ENCODE data around the gene NEMP2. TPM values are rescaled to one million over a fixed set of nuclear protein-coding genes. Genes with fewer than 3 reads are reported as not detected.

Gene NEMP2
- total and polyA plus RNA-seq, 2 of the 4 experiments (the other 2 are of a cell fraction): 1.1 to 1.3 TPM

- H2BK5ac ChIP-seq (ENCODE audit: low read depth, low read length, poor library complexity, severe bottlenecking): no peak overlapping the region
- dilution Hi-C loops (cut with HindIII; ENCODE audit: low sequenced_read_pairs, unreplicated experiment): no loop called here
- no CpG with 5 or more reads among the region's 1 CpG for WGBS, 2 experiments (ENCODE audit: extremely low coverage in 2 of 2, insufficient read length in 1 of 2)
- in situ Hi-C loops (cut with MboI; ENCODE audit: low sequenced_read_pairs): no loop called here
- no peak overlapping the region for H3K4me3 ChIP-seq (ENCODE audit: insufficient read depth, low read depth, low read length)
- H3K27ac ChIP-seq (ENCODE audit: insufficient read depth, low read length): no peak overlapping the region
- no peak overlapping the region for H4K91ac ChIP-seq (ENCODE audit: insufficient read depth, low read depth, low read length)
- H3K14ac ChIP-seq (replicated peaks; ENCODE audit: low read depth, low read length): no peak overlapping the region
- TF ChIP-seq CEBPB (IDR thresholded peaks at IDR 0.05; ENCODE audit: low read depth, low read length) (no peak), MAFK (IDR thresholded peaks at IDR 0.05; ENCODE audit: low read depth, low read length) (no peak), BHLHE40 (IDR thresholded peaks at IDR 0.05; ENCODE audit: low read depth, low read length) (no peak), RFX5 (IDR thresholded peaks at IDR 0.05; ENCODE audit: low read depth, low read length) (no peak), NFE2L2 (IDR thresholded peaks at IDR 0.05; ENCODE audit: low read depth, low read length) (no peak), MAZ (IDR thresholded peaks at IDR 0.05; ENCODE audit: borderline replicate concordance, low read depth, low read length) (no peak), CTCF (conservative IDR thresholded peaks at IDR 0.05; ENCODE audit: low read depth, low read length) (no peak), MXI1 (IDR thresholded peaks at IDR 0.05; ENCODE audit: borderline replicate concordance, low read depth, low read length) (no peak), POLR2A (IDR thresholded peaks at IDR 0.05; ENCODE audit: low read depth, low read length) (no peak)
- TF ChIP-seq, protein P1, sequence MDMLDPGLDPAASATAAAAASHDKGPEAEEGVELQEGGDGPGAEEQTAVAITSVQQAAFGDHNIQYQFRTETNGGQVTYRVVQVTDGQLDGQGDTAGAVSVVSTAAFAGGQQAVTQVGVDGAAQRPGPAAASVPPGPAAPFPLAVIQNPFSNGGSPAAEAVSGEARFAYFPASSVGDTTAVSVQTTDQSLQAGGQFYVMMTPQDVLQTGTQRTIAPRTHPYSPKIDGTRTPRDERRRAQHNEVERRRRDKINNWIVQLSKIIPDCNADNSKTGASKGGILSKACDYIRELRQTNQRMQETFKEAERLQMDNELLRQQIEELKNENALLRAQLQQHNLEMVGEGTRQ (IDR thresholded peaks at IDR 0.05; ENCODE audit: low read depth, low read length): no peak
- TF ChIP-seq, protein P2, sequence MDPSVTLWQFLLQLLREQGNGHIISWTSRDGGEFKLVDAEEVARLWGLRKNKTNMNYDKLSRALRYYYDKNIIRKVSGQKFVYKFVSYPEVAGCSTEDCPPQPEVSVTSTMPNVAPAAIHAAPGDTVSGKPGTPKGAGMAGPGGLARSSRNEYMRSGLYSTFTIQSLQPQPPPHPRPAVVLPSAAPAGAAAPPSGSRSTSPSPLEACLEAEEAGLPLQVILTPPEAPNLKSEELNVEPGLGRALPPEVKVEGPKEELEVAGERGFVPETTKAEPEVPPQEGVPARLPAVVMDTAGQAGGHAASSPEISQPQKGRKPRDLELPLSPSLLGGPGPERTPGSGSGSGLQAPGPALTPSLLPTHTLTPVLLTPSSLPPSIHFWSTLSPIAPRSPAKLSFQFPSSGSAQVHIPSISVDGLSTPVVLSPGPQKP (IDR thresholded peaks at IDR 0.05; ENCODE audit: borderline replicate concordance, low read depth, low read length): no peak
- H3K9me3 ChIP-seq (ENCODE audit: control insufficient read depth, insufficient read depth, low read length): no peaks in the 10 kb centered on the region
- H3K18ac ChIP-seq (ENCODE audit: low read depth, low read length): no peak overlapping the region
- no peak overlapping the region for H2BK15ac ChIP-seq (ENCODE audit: low read depth, low read length)
- no peaks in the 10 kb centered on the region for H3K27me3 ChIP-seq (ENCODE audit: control insufficient read depth, insufficient read depth, low read length)
- no peak overlapping the region for H2AFZ ChIP-seq (replicated peaks; ENCODE audit: low read length, poor library complexity)
- H3K4me2 ChIP-seq (ENCODE audit: low read depth, low read length): no peak overlapping the region
- POLR2A ChIA-PET (ENCODE audit: unreplicated experiment): interaction anchor here (0.5 kb wide), 1 partner anchor 253 kb away, joined by 3 read pairs; no protein-coding TSS in a partner anchor
- H4K8ac ChIP-seq (ENCODE audit: low read depth in 2 of 2, low read length in 2 of 2): no peak overlapping the region
- intact Hi-C loops (cut with micrococcal nuclease): no loop called here
- H2AK5ac ChIP-seq (ENCODE audit: low read depth, low read length): no peak overlapping the region
- H3K9ac ChIP-seq (ENCODE audit: low read depth, low read length): no peak overlapping the region
- H3K56ac ChIP-seq (ENCODE audit: extremely low read depth, insufficient read depth, low read length): no peak overlapping the region
- no peak for DNase-seq
- H3K4me1 ChIP-seq (ENCODE audit: control insufficient read depth, insufficient read depth, low read length): no peaks in the 10 kb centered on the region
- no peak overlapping the region for H4K5ac ChIP-seq (ENCODE audit: low read depth, low read length)
- no peak overlapping the region for H3K4ac ChIP-seq (ENCODE audit: low read depth, low read length)
- no peak overlapping the region for H3K23ac ChIP-seq (ENCODE audit: low read depth, low read length)
- CTCF ChIA-PET: no interaction called here
- no peak overlapping the region for H2BK20ac ChIP-seq (ENCODE audit: low read depth, low read length)
- H2BK120ac ChIP-seq (ENCODE audit: low read depth, low read length): no peak overlapping the region
- no peaks in the 10 kb centered on the region for H3K79me1 ChIP-seq (ENCODE audit: low read depth in 1 of 2, low read length in 2 of 2)
- H4K20me1 ChIP-seq (ENCODE audit: insufficient read depth, low read length): no peaks in the 10 kb centered on the region
- peaks cover 3% of the 10 kb centered on the region; the same call in 1 of the 2 replicates for H3K9me1 ChIP-seq (ENCODE audit: insufficient read depth, low read length)
- H2AK9ac ChIP-seq (replicated peaks; ENCODE audit: low read depth, low read length, poor library complexity): no peak overlapping the region
- H3K36me3 ChIP-seq (ENCODE audit: control insufficient read depth, insufficient read depth, low read length): no peaks in the 10 kb centered on the region
- BruUV-seq (replicated peaks): no TSS peak
- ATAC-seq (ENCODE audit: low read depth): no peak
Observed at GRCh38 chr2:190459881-190460280, 74.6 kb downstream of the NEMP2 start.
